ENCODE data around the gene TYW5.
A peak's percentile ranks its signal among the peaks of the same experiment; 100 is the strongest.
"Not testable (repeated sequence)": the region's sequence is repeated elsewhere in the genome, so short reads cannot be mapped to it uniquely, and the experiment has no call there.

The TYW5 gene

DNA sequence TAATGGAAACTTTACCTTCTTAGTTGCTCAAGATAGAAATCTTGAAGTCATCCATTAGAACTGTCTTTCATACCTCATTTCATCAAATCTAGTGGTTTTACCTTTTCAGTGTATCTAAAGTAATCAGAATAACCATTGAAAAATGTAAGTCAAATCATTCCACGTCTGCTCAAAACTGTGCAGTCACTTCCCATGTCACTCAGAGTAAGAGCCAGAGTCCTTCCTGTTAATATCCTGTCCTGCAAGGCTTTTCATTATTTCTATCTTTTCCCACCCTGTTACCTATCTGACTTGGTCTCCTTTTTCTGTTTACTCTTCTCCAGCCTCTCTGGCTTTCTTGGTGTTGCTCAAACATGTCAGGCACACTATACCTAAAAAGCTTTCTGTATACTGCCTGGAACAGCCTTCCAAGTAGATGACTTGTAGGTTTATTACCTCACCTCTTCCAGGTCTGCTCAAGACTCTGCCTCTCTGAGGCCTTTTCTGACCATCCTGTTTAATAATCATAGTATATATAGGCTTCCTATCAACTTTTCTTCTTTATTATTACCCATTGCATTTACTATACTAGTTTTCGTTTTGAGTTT, 40.8 kb downstream of the TYW5 start:
- no peak for DNase-seq

DNA sequence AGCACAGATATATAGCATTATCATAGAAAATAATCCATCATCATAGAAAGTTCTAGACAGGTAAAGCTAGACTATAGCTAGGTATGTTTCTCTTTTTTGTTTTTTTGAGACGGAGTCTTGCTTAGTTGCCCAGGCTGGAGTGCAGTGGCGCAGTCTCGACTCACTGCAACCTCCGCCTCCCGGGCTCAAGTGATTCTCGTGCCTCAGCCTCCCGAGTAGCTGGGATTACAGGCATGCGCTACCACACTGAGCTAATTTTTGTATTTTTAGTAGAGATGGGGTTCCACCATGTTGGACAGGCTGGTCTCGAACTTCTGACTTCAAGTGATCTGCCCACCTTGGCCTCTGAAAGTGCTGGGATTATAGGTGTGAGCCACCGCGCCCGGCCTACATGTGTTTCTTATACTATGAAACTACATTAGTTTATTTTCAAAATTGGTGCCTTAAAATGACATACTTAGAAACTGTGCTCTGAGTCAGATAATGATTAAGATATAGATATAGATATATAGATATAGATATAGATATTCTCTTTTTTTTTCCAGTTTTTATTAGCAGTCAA, 42.7 kb downstream of the TYW5 start:
- not testable (repeated sequence) for DNase-seq

DNA sequence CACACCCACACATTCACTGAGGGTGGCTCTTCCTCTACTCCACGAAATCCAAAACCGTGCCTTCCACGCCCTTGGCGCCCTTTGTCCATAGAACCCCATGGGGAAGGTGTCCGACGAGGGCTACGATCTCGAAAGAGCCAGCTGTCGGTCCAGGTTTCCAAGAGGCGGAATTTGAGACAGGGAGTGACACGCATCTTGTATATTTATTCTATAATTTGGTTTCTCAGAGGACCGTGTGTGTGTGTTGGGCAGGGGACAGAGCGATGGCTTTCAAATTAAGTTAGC, 43.5 kb downstream of the TYW5 start:
- no peak for DNase-seq

DNA sequence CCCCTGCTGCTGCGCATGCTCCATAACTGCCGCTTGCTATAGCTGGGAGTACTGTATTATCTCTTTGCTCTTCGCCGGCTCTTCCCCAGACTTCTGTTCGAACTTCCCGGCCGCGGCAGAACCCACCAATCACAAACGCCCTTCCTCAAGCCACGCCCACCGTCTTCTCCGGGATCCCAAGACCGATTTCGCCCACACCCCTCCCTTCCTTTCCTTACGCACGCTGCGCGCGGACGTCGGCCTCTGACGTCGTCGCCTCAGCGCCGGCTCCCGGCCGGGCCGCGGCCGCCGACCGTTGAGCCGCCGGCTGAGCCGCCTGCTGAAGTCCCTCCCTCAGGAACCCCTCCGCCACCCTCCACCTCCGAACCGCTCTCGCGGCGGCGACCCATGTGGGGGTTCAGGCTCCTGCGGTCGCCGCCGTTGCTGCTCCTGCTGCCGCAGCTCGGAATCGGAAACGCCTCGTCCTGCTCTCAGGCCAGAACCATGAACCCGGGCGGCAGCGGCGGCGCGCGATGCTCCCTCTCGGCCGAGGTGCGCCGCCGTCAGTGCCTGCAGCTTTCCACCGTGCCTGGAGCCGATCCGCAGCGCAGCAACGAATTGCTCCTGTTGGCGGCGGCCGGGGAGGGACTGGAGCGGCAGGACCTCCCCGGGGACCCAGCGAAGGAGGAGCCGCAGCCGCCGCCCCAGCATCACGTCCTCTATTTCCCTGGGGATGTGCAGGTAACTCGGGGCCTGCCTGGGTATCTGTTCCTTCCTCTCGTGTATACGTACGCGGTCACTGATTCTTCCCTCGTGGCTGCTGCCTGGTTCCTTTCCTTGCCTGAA, 44.0 kb downstream of the TYW5 start, which contains the start of gene C2orf69:
Gene C2orf69 (plus strand): TSS at position 242 of the 825 bp plus-strand sequence. CDS start 146 bp downstream, at position 388.
- DNase-seq: peak; percentile 94 to 99

DNA sequence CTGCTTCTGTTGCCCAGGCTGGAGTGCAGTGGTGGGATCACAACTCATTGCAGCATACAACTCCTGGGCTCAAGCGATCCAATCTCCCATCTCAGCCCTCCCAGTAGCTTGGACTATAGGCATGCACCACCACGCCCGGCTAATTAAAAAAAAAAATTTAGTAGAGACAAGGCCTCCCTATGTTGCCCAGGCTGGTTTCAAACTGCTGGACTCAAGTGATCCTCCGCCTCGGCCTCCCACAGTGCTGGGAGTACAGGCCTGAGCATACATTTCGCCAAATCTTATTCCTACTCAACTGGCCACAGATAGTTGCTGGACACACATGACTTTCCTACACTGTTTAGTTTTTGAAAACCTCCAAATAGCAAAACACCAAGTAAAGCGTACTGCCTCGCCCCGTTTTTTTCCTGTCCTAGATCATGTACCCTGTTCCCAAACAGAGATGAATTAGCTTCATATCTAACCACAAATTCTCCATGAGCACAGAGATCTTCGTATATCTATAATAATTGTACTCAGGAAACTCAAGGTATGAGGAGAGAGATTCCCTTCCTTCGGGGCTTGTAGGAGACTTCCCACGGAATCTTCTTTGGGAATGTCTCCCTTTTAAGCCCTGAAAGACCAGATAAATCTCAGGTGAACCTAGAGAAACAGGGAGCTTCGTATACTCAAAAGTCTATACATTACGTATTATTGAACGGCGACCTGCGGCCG, 44.8 kb downstream of the TYW5 start:
- DNase-seq: no peak

DNA sequence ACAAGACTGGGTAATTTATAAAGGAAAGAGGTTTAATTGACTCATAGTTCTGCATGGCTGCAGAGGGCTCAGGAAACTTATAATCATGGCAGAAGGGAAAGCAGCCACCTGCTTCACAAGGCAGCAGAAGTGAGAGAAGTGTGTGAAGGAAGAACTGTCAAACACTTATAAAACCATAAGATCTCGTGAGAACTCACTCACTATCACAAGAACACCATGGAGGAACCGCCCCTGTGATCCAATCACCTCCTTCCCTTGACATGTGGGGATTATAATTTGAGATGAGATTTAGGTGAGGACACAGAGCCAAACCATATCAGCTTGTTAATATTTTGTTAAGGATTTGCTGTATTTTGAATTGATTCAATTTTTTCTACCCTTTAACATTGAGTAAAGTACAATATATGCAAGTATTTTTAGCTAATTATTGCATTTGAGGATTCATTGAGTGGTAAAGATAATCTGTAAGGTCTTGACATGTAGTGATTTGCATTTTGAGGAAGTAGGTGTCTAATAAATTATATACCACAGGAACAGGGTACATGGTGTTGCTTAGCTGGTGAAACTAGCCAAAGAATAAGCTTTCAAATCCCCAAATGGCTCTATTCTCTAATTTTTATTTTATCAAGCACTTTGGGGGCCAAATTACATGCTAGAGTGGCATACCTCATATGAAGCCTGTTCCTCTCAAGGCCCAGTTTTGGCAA, 48.1 kb downstream of the TYW5 start:
- DNase-seq: no peak

DNA sequence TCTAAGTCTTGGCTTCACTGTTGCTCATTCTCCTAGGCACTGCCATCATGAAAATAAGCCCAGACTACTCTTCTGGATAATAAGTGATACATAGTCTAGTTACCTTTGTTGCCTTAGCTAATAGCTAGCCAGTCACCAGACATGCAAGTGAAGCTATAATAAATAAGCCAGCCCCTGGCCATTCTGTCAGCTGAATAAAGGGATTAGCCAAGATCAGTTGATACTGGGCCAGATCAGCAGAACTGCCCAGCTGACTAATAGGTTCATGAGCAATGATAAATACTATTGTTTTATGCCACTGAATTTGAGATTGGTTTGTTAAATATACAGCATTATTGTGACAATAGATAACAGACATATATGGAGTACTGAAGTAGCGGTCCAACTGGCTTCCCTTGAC, 52.2 kb downstream of the TYW5 start:
- DNase-seq: no peak

DNA sequence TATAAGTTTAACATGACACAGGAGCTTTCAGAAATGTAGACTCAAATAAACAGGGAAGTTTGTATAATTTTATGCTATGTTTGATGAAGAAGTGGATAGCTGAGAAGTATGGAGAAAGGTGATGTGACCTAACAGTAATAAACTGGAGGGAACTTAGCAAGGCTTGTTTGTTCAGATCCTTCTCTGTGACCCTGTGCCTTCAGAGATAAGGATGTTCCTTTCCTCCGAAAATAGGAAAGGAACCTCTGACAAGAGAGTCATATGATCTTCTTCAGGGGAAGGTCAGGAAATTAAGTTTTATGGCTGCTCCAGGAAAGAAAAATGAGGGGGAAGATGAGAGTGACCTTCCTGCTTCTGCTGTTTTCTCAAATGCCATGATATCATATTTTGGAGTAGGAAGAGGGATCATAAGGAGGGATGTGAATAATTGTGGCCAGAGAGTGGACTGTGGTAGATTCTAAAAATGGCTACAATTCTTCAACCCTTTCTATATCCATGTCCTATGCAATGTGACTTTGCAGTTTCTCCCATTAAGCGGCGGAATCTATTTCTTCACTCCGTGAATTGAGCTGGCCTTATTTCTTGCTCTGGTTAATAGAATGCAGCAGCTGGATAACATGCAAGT, 52.7 kb downstream of the TYW5 start:
- no peak for DNase-seq

DNA sequence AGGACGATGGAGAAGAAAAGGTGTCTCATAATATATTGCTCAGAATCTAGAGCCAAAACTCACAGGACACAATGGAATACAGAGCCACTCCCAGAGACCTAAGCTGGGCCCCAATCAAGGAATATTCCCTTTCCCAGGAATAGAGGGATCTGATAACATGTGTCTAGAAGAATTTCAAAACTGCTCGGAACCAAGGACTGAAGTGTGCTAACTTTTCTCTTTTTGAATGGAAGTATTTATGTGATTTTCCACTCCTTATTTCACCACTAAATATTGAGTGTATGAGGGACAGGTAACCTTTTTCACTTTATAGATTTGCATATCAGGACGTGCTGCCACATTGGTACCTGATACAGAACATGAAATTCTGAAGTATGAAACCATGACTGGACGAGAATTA, 53.3 kb downstream of the TYW5 start:
- no peak for DNase-seq

DNA sequence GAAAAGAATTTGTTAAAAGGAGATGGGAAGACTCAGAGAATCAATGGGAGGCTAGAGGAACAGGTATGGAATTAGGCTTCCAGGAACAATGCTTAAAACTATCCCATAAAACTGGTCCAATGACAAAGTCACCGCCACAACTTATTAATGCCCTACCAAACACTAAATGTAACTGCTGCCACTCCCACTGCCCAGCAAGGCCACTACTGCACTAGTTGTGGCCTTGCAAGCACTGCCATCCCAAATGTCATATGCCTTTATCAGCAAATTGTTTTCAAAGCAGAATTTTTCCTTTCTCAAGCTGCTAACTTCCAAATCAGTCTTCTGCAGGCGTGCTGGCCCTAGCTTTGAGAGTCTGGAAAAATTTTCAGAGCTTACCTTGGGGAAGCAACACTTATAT, 58.7 kb downstream of the TYW5 start:
- no peak for DNase-seq

DNA sequence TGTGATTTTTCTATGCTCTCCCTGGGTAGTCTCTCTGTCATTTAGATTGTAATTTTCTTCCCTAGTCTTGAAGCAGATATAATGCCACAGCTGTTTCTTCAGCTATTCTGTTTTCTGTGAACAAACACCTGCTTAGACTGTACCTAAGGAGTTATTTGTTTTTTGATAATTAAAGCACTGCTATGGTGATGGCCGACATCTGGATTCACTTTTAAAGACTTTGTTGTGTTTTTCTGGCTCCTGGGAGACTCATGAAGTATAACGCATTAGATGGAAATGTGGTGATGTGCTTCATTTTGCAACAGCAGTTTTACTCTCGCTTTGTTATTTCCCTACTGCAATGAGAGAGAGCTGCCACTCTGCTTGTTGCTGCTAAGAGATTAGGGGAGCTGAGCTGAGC, 59.9 kb downstream of the TYW5 start:
- DNase-seq: no peak

DNA sequence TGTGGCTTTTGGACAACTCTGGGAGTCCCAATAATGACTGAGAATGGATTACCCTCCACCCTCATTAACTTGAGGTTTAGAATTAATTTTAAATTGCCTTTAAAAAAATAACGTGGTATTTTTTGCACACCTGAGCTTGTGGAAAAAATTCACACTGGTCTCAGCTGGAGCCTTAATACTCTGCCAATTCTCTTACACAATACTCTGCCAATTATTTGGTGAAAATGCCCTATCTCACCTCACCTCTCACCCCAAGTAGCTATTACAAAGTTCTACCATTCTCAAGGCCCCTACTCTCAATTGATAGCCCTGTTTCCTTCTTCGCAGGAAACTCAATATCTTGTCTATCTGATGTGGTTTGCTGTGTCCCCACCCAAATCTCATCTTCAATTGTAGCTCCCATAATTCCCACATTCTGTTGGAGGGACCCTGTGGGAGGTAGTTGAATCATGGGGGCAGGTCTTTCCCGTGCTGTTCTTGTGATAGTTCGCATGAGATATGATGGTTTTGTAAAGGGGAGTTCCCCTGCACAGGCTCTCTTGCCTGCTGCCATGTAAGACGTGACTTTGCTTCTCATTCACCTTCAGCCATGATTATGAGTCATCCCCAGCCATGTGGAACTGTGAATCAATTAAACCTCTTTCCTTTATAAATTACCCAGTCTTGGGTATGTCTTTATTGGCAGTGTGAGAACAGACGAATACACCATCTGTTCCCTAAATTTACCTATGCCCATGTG, 71.6 kb downstream of the TYW5 start:
- DNase-seq: no peak

DNA sequence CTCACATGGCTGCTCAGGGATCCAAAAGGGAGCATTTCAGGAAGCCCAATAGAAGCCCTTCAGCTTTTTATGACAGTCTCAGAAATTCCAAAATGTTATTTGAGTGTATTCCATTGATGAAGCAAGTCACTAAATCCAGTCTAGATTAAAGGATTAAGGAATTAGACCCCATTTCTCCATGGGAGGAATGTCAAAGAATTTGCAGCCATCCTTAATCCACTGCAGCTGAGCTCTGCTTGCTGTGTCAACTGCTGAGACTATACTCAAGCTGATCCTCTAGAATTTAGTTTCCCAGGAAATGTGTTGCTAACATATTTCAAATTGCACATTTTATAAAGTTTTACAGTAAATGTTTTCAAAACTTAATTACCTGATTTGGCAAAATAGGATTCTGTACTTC, 72.6 kb downstream of the TYW5 start:
- DNase-seq: no peak

Measured in SW 1271 (cell line).